IMR-90 (cell line): Measurements from ENCODE around the gene PDZRN3. TPM values are rescaled to one million over a fixed set of nuclear protein-coding genes. Genes with fewer than 3 reads are reported as not detected.

Experiments
- ATAC-seq: fragments of 200-7000 bp; cut with Tn5 transposase; 2 replicates; pipeline ENCODE4 v1.9.1; 2020; ENCODE audit warnings: low read depth, mild to moderate bottlenecking, moderate library complexity
- BruUV-seq: library from RNA; stranded (reverse); fragments of 400-500 nt; replicated peaks from 2 replicates; lab custom pipeline; 2021; lab: Mats Ljungman, UMichigan
- CTCF ChIA-PET: fragments of 300-600 bp; formaldehyde crosslinking; extraction: SDS; loops from one replicate; lab custom pipeline; 2021; ENCODE audit warnings: antibody characterized with exemption; lab: Yijun Ruan, JAX
- POLR2A ChIA-PET: fragments of 300-600 bp; sonication (Branson Sonifier 250); formaldehyde crosslinking; loops from one replicate; lab custom pipeline; 2022; ENCODE audit warnings: antibody characterized with exemption; ENCODE audit not compliant: unreplicated experiment; lab: Charles Lee
- DNase-seq: peaks from one replicate; pipeline ENCODE4 v3.0.0; 2013
- H2AFZ ChIP-seq: replicated peaks from 2 replicates; pipeline ENCODE3; 2013; ENCODE audit warnings: low read length, mild to moderate bottlenecking; ENCODE audit not compliant: poor library complexity
- H2AK5ac ChIP-seq: 2 replicates; pipeline ENCODE4 v1.6.1; 2013; ENCODE audit warnings: low read depth, low read length, inconsistent platforms
- H2AK9ac ChIP-seq: replicated peaks from 2 replicates; pipeline ENCODE3; 2013; ENCODE audit warnings: mild to moderate bottlenecking, low read depth, low read length, moderate library complexity; ENCODE audit not compliant: poor library complexity
- H2BK120ac ChIP-seq: 2 replicates; pipeline ENCODE4 v1.6.1; 2013; ENCODE audit warnings: low read depth, low read length, inconsistent platforms
- H2BK15ac ChIP-seq: 3 replicates; pipeline ENCODE4 v1.6.1; 2013; ENCODE audit warnings: low read depth, low read length, inconsistent platforms
- H2BK20ac ChIP-seq: 2 replicates; pipeline ENCODE4 v1.6.1; 2013; ENCODE audit warnings: low read depth, mild to moderate bottlenecking, inconsistent platforms, low read length, moderate library complexity
- H2BK5ac ChIP-seq: 2 replicates; pipeline ENCODE4 v1.6.1; 2013; ENCODE audit warnings: mild to moderate bottlenecking, low read depth, low read length, inconsistent platforms; ENCODE audit not compliant: poor library complexity, severe bottlenecking
- H3K14ac ChIP-seq: replicated peaks from 2 replicates; pipeline ENCODE4 v1.6.1; 2013; ENCODE audit warnings: low read depth, low read length, inconsistent platforms
- H3K18ac ChIP-seq: 2 replicates; pipeline ENCODE4 v1.6.1; 2013; ENCODE audit warnings: low read depth, low read length, control low read depth
- H3K23ac ChIP-seq: 2 replicates; pipeline ENCODE4 v1.6.1; 2013; ENCODE audit warnings: low read depth, low read length, inconsistent platforms
- H3K27ac ChIP-seq: 2 replicates; pipeline ENCODE4 v1.5.1; 2013; ENCODE audit warnings: mild to moderate bottlenecking, control low read depth, low read length; ENCODE audit not compliant: insufficient read depth
- H3K27me3 ChIP-seq: 2 replicates; pipeline ENCODE4 v1.6.1; 2013; ENCODE audit warnings: low read length; ENCODE audit not compliant: control insufficient read depth, insufficient read depth
- H3K36me3 ChIP-seq: 2 replicates; pipeline ENCODE4 v1.6.1; 2013; ENCODE audit warnings: low read length, mixed read lengths; ENCODE audit not compliant: control insufficient read depth, insufficient read depth
- H3K4ac ChIP-seq: 2 replicates; pipeline ENCODE4 v1.6.1; 2013; ENCODE audit warnings: low read depth, low read length, inconsistent platforms
- H3K4me1 ChIP-seq: 2 replicates; pipeline ENCODE4 v1.6.1; 2013; ENCODE audit warnings: low read length, mixed read lengths; ENCODE audit not compliant: control insufficient read depth, insufficient read depth
- H3K4me2 ChIP-seq: 2 replicates; pipeline ENCODE4 v1.6.1; 2013; ENCODE audit warnings: low read depth, mild to moderate bottlenecking, control low read depth, low read length, moderate library complexity
- H3K4me3 ChIP-seq: 2 replicates; pipeline ENCODE4 v1.5.1; 2013; ENCODE audit warnings: low read depth, mild to moderate bottlenecking, control low read depth, low read length, moderate library complexity; ENCODE audit not compliant: insufficient read depth
- H3K56ac ChIP-seq: 2 replicates; pipeline ENCODE4 v1.6.1; 2013; ENCODE audit warnings: low read length, inconsistent platforms; ENCODE audit not compliant: insufficient read depth; ENCODE audit errors: extremely low read depth
- H3K79me1 ChIP-seq, 2 experiments: 2 replicates each; pipeline ENCODE4 v1.6.1; 2013; ENCODE audit warnings: low read length in 2 of 2, inconsistent platforms in 1 of 2, low read depth in 1 of 2
- H3K9ac ChIP-seq: 2 replicates; pipeline ENCODE4 v1.6.1; 2013; ENCODE audit warnings: low read depth, low read length, control low read depth
- H3K9me1 ChIP-seq: 2 replicates; pipeline ENCODE4 v1.6.1; 2013; ENCODE audit warnings: low read length, inconsistent platforms; ENCODE audit not compliant: insufficient read depth
- H3K9me3 ChIP-seq: 2 replicates; pipeline ENCODE4 v1.6.1; 2013; ENCODE audit warnings: low read length; ENCODE audit not compliant: control insufficient read depth, insufficient read depth
- H4K20me1 ChIP-seq: 2 replicates; pipeline ENCODE4 v1.6.1; 2013; ENCODE audit warnings: low read length, inconsistent platforms; ENCODE audit not compliant: insufficient read depth
- H4K5ac ChIP-seq: 2 replicates; pipeline ENCODE4 v1.6.1; 2013; ENCODE audit warnings: mild to moderate bottlenecking, low read depth, low read length, control low read depth
- H4K8ac ChIP-seq, 2 experiments: 2 replicates each; pipeline ENCODE4 v1.6.1; 2013; ENCODE audit warnings: low read depth in 2 of 2, low read length in 2 of 2, control low read depth in 1 of 2, inconsistent platforms in 1 of 2
- H4K91ac ChIP-seq: 2 replicates; pipeline ENCODE4 v1.6.1; 2013; ENCODE audit warnings: low read depth, low read length, inconsistent platforms; ENCODE audit not compliant: insufficient read depth
- CEBPB ChIP-seq: IDR thresholded peaks from 2 replicates; pipeline ENCODE4 v1.6.1; 2012; ENCODE audit warnings: low read depth, low read length, improper control_type of control experiment
- MAFK ChIP-seq: IDR thresholded peaks from 2 replicates; pipeline ENCODE4 v1.6.1; 2012; ENCODE audit warnings: low read depth, low read length, improper control_type of control experiment
- MXI1 ChIP-seq: IDR thresholded peaks from 2 replicates; pipeline ENCODE4 v1.6.1; 2012; ENCODE audit warnings: low read depth, mild to moderate bottlenecking, low read length, moderate library complexity, borderline replicate concordance
- NFE2L2 ChIP-seq: fragments of 150-350 bp; IDR thresholded peaks from 2 replicates; pipeline ENCODE4 v1.6.1; 2016; ENCODE audit warnings: low read depth, mild to moderate bottlenecking, low read length
- RFX5 ChIP-seq: IDR thresholded peaks from 2 replicates; pipeline ENCODE4 v1.8.0; 2012; ENCODE audit warnings: low read depth, mild to moderate bottlenecking, low read length, moderate library complexity
- SMC3 ChIP-seq: fragments of 150-350 bp; IDR thresholded peaks from 2 replicates; pipeline ENCODE4 v1.6.1; 2016; ENCODE audit warnings: low read depth, mild to moderate bottlenecking, antibody characterized with exemption, low read length, moderate library complexity
- WGBS, 2 experiments: methylation state at CpG; one replicate each; pipeline versions ENCODE4 v1.1.5 to v1.1.7; 2013; ENCODE audit warnings: missing lambda C conversion rate in 2 of 2; ENCODE audit not compliant: insufficient read length in 1 of 2; ENCODE audit errors: extremely low coverage in 2 of 2; 5-methylcytosine and 5-hydroxymethylcytosine counted together
- dilution Hi-C: fragments of 300-500 bp; cut with HindIII; formaldehyde crosslinking; loops from one replicate; pipeline ENCODE4 v1.14.3; 2018; ENCODE audit warnings: low sequenced_read_pairs; ENCODE audit not compliant: unreplicated experiment
- in situ Hi-C: fragments of 300-500 bp; cut with MboI; formaldehyde crosslinking; loops from 3 replicates; pipeline ENCODE4 v1.14.3; 2019; ENCODE audit warnings: low sequenced_read_pairs, inconsistent platforms, mixed read lengths
- intact Hi-C: fragments of 100-400 bp; cut with micrococcal nuclease; formaldehyde crosslinking; loops from 2 replicates; pipeline ENCODE4 v1.10.0; 2022
- polyA plus RNA-seq, 3 experiments: library from polyadenylated mRNA; depleted of rRNA; stranded (reverse); fragments of >200 nt; gene quantifications; 2 replicates each; pipeline ENCODE4 v1.2.3, GENCODE V29; 2012; ENCODE audit warnings: low replicate concordance in 1 of 3
- total RNA-seq: library from RNA; depleted of rRNA; stranded (reverse); fragments of >200 nt; gene quantifications from 2 replicates; pipeline ENCODE4 v1.2.3, GENCODE V29; 2012
- TF ChIP-seq, protein P1 (sequence below): conservative IDR thresholded peaks from 2 replicates; pipeline ENCODE4 v1.5.1; 2012; ENCODE audit warnings: mild to moderate bottlenecking, low read depth, low read length, improper control_type of control experiment
- TF ChIP-seq, protein P2 (sequence below): fragments of 150-350 bp; IDR thresholded peaks from 2 replicates; pipeline ENCODE4 v1.6.1; 2016; ENCODE audit warnings: low read depth, mild to moderate bottlenecking, low read length, moderate library complexity, borderline replicate concordance

The PDZRN3 gene
- total and polyA plus RNA-seq, 2 of the 4 experiments (the other 2 are of a cell fraction) = 9.4 to 17.0 TPM

DNA sequence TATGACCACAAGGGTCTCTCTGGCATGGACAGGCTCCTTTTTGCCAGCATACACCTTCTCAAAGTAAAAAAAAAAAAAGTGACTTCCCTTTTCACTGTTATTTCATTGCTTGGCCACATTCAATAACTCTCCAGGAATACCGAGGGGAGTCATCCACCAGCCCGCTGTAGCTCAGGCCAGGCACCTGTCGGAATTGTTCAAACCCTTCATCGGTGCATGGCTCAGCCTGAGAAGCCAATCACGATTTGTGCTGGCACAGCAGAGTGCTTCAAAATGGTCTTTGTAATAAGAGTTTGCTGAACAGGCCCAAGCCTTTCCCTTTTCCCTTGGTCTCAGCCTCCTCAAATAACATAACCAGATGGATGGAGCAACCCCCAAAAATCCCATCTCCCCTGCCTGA lies 145.4 kb downstream of the PDZRN3 start:
- H4K5ac ChIP-seq = no peak overlapping the region
- no peak overlapping the region for H4K91ac ChIP-seq
- POLR2A ChIA-PET = no interaction called here
- H2BK5ac ChIP-seq = no peak overlapping the region
- no peak overlapping the region for H2BK15ac ChIP-seq
- H3K79me1 ChIP-seq = peaks cover 0 to 6% of the 10 kb centered on the region in 2 experiments; a peak in 2 of 4 replicates
- no peaks in the 10 kb centered on the region for H3K36me3 ChIP-seq
- H2AK5ac ChIP-seq = no peak overlapping the region
- no peak overlapping the region for H4K8ac ChIP-seq
- no peak overlapping the region for H3K14ac ChIP-seq
- H4K20me1 ChIP-seq = peaks cover 4% of the 10 kb centered on the region; the same call in 1 of the 2 replicates
- WGBS, 2 experiments = 100% methylated on average over 2 of the region's 5 CpGs; no CpG with 5 or more reads in 1 of the 2 experiments
- H3K23ac ChIP-seq = no peak overlapping the region
- H3K27ac ChIP-seq = no peak overlapping the region
- intact Hi-C loops = no loop called here
- no peak overlapping the region for H3K4me3 ChIP-seq
- ATAC-seq (no peak), DNase-seq (no peak)
- H2BK120ac ChIP-seq = no peak overlapping the region
- H3K9ac ChIP-seq = no peak overlapping the region
- H2AFZ ChIP-seq = no peak overlapping the region
- no peak overlapping the region for H3K4me2 ChIP-seq
- no peak overlapping the region for H3K56ac ChIP-seq
- H3K9me1 ChIP-seq = no peaks in the 10 kb centered on the region
- no peak overlapping the region for H3K18ac ChIP-seq
- in situ Hi-C loops = no loop called here
- no TSS peak for BruUV-seq
- H3K4me1 ChIP-seq = no peaks in the 10 kb centered on the region; the same call in 1 of the 2 replicates
- H3K4ac ChIP-seq = no peak overlapping the region
- CTCF ChIA-PET = no interaction called here
- no peaks in the 10 kb centered on the region for H3K27me3 ChIP-seq
- TF ChIP-seq CEBPB (no peak), RFX5 (no peak), MXI1 (no peak), NFE2L2 (no peak), SMC3 (no peak), MAFK (no peak)
- TF ChIP-seq, protein P1, sequence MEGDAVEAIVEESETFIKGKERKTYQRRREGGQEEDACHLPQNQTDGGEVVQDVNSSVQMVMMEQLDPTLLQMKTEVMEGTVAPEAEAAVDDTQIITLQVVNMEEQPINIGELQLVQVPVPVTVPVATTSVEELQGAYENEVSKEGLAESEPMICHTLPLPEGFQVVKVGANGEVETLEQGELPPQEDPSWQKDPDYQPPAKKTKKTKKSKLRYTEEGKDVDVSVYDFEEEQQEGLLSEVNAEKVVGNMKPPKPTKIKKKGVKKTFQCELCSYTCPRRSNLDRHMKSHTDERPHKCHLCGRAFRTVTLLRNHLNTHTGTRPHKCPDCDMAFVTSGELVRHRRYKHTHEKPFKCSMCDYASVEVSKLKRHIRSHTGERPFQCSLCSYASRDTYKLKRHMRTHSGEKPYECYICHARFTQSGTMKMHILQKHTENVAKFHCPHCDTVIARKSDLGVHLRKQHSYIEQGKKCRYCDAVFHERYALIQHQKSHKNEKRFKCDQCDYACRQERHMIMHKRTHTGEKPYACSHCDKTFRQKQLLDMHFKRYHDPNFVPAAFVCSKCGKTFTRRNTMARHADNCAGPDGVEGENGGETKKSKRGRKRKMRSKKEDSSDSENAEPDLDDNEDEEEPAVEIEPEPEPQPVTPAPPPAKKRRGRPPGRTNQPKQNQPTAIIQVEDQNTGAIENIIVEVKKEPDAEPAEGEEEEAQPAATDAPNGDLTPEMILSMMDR = no peak
- TF ChIP-seq, protein P2, sequence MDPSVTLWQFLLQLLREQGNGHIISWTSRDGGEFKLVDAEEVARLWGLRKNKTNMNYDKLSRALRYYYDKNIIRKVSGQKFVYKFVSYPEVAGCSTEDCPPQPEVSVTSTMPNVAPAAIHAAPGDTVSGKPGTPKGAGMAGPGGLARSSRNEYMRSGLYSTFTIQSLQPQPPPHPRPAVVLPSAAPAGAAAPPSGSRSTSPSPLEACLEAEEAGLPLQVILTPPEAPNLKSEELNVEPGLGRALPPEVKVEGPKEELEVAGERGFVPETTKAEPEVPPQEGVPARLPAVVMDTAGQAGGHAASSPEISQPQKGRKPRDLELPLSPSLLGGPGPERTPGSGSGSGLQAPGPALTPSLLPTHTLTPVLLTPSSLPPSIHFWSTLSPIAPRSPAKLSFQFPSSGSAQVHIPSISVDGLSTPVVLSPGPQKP = no peak
- no peak overlapping the region for H2AK9ac ChIP-seq
- no peak overlapping the region for H2BK20ac ChIP-seq
- dilution Hi-C loops = no loop called here
- H3K9me3 ChIP-seq = no peaks in the 10 kb centered on the region
